DOHH2 (cell line): Measurements from ENCODE around the gene ARHGAP35.
"Not testable (repeated sequence)": the region's sequence is repeated elsewhere in the genome, so short reads cannot be mapped to it uniquely, and the experiment has no call there.

Experiments used
- EZH2phosphoT487 ChIP-seq: fragments of 200-600 bp; sonication (generic); IDR thresholded peaks from 2 replicates; pipeline ENCODE4 v1.6.1; 2017; ENCODE audit warnings: borderline replicate concordance, mild to moderate bottlenecking, antibody characterized with exemption, low read length, moderate library complexity, mixed read lengths
- TF ChIP-seq, protein P1 (sequence below): fragments of 200-600 bp; sonication (generic); IDR thresholded peaks from one replicate; pipeline ENCODE4 v1.5.1; 2014; ENCODE audit warnings: antibody characterized with exemption, mild to moderate bottlenecking, low read depth, low read length; ENCODE audit not compliant: poor library complexity, severe bottlenecking

DNA sequence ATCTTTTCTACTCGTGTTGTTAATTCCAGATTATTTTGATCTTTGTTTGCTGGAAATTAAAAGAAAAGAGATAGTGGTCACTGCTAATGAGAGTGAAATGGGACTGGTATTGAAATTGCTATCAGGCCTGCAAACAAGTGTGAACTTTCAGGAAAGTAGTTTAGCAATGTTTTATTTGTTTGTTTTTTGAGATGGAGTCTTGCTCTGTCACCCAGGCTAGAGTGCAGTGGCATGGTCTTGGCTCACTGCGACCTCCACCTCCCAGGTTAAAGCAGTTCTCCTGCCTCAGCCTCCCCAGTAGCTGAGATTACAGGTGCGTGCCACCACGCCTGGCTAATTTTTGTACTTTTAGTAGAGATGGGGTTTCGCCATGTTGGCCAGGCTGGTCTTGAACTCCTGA lies 10.4 kb downstream of the ARHGAP35 start:
- TF ChIP-seq, protein P1, sequence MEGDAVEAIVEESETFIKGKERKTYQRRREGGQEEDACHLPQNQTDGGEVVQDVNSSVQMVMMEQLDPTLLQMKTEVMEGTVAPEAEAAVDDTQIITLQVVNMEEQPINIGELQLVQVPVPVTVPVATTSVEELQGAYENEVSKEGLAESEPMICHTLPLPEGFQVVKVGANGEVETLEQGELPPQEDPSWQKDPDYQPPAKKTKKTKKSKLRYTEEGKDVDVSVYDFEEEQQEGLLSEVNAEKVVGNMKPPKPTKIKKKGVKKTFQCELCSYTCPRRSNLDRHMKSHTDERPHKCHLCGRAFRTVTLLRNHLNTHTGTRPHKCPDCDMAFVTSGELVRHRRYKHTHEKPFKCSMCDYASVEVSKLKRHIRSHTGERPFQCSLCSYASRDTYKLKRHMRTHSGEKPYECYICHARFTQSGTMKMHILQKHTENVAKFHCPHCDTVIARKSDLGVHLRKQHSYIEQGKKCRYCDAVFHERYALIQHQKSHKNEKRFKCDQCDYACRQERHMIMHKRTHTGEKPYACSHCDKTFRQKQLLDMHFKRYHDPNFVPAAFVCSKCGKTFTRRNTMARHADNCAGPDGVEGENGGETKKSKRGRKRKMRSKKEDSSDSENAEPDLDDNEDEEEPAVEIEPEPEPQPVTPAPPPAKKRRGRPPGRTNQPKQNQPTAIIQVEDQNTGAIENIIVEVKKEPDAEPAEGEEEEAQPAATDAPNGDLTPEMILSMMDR, result not testable (repeated sequence)
- not testable (repeated sequence) for TF ChIP-seq EZH2phosphoT487
